Nephron progenitor cell (in vitro differentiated cells): ENCODE results near the gene ATF6B.

Experiments
- DNase-seq: peaks from one replicate; pipeline ENCODE4 v3.0.0; 2021
- H3K27ac Mint-ChIP-seq: 2 replicates; pipeline ENCODE4 v1.8.0; 2021; ENCODE audit warnings: mild to moderate bottlenecking, moderate library complexity, mixed read lengths
- H3K27me3 Mint-ChIP-seq: 2 replicates; pipeline ENCODE4 v1.8.0; 2021; ENCODE audit warnings: mild to moderate bottlenecking, low read depth, mixed read lengths; ENCODE audit not compliant: poor library complexity
- H3K36me3 Mint-ChIP-seq: 2 replicates; pipeline ENCODE4 v1.8.0; 2021; ENCODE audit warnings: low read depth, mixed read lengths
- H3K4me1 Mint-ChIP-seq: 2 replicates; pipeline ENCODE4 v1.8.0; 2021; ENCODE audit warnings: mixed read lengths
- H3K4me3 Mint-ChIP-seq: 2 replicates; pipeline ENCODE4 v1.8.0; 2021; ENCODE audit warnings: mild to moderate bottlenecking, moderate library complexity, mixed read lengths
- H3K9me3 Mint-ChIP-seq: 2 replicates; pipeline ENCODE4 v1.8.0; 2021; ENCODE audit warnings: mild to moderate bottlenecking, moderate library complexity, mixed read lengths
- TF ChIP-seq, protein P1 (sequence below): fragments of 200-600 bp; sonication (generic); IDR thresholded peaks from 2 replicates; pipeline ENCODE4 v1.5.0; 2021; ENCODE audit warnings: antibody characterized with exemption

Gene ATF6B

DNA sequence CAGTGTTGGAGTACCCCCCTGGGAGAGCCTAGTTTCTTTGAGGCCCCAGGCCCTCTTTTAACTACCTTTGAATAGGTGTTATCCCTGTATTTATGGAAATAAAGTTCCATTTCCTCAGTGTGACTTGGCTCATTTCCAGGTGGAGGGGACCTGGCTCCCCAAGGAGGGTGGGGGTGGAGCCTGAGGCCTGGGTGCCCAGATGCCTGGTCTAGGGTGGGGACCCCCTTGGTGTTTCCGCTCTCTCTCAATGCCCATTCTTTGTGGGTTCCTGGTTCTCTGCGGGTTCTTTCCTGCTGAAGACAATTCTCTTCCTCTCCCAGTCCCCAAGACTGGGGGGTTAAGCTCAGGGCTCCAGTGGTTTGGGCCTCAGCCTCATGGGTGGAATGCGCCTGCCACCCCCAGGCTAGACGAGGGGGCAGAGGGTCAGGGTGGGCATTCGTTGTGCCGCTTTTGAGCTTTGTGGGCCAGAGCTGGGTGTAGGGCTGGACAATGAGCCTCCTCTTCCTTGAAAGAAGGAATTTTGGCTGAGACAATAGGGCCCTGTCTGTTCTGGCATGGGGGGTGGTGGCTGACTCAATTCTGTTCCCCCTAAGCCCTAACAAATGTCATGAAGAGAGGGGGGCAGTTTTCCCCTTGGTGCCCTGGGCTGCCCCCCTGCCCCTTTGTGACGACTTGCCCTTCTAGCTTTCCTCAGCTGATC lies 35.7 kb upstream of the ATF6B start:
- no peak for DNase-seq
- Mint-ChIP-seq H3K36me3 (peaks cover 63% of the 10 kb centered on the region), H3K9me3 (no peaks in the 10 kb centered on the region), H3K4me3 (no peak overlapping the region), H3K27ac (peak overlapping the region; percentile 72), H3K27me3 (no peaks in the 10 kb centered on the region), H3K4me1 (peaks cover 16% of the 10 kb centered on the region)
- TF ChIP-seq, protein P1, sequence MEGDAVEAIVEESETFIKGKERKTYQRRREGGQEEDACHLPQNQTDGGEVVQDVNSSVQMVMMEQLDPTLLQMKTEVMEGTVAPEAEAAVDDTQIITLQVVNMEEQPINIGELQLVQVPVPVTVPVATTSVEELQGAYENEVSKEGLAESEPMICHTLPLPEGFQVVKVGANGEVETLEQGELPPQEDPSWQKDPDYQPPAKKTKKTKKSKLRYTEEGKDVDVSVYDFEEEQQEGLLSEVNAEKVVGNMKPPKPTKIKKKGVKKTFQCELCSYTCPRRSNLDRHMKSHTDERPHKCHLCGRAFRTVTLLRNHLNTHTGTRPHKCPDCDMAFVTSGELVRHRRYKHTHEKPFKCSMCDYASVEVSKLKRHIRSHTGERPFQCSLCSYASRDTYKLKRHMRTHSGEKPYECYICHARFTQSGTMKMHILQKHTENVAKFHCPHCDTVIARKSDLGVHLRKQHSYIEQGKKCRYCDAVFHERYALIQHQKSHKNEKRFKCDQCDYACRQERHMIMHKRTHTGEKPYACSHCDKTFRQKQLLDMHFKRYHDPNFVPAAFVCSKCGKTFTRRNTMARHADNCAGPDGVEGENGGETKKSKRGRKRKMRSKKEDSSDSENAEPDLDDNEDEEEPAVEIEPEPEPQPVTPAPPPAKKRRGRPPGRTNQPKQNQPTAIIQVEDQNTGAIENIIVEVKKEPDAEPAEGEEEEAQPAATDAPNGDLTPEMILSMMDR = no peak

DNA sequence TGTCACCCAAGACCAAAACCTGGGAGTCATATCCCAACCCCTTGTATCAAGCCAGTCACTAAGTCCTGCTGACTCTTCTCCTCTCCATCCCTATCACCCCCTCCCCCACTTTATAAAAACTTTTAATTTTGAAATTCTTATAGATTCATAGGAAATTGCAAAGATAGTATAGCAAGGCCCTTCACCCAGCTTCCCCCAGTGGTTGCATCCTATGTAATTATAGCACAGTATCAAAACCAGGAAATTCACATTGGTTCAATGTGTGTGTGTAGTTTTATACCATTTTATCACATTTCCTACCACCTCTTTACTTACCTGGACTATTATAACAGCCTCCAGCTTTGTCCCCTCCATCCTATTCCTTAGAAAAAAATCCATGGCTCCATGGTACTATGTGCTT lies 30.0 kb upstream of the ATF6B start:
- no peak overlapping the region for H3K4me3 Mint-ChIP-seq
- no peak overlapping the region for H3K27ac Mint-ChIP-seq
- peaks cover 50% of the 10 kb centered on the region for H3K36me3 Mint-ChIP-seq
- DNase-seq = no peak
- peaks cover 24% of the 10 kb centered on the region for H3K4me1 Mint-ChIP-seq
- TF ChIP-seq, protein P1 = no peak
- no peaks in the 10 kb centered on the region for H3K9me3 Mint-ChIP-seq
- H3K27me3 Mint-ChIP-seq = peaks cover 4% of the 10 kb centered on the region

DNA sequence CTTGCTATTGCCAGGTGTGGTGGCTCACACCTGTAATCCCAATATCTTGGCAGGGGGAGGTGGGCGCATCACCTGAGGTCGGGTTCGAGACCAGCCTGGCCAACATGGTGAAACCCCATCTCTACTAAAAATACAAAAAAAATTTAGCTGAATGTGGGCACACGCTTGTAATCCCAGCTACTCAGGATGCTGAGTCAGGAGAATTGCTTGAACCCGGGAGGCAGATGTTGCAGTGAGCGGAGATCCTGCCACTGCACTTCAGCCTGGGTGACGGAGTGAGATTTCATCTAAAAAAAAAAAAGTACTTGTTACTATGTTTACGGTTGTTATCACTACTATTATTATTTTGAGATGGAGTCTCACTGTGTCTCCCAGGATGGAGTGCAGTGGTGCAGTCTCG lies 28.8 kb upstream of the ATF6B start:
- H3K27me3 Mint-ChIP-seq = peaks cover 12% of the 10 kb centered on the region
- H3K27ac Mint-ChIP-seq = no peak overlapping the region
- H3K4me1 Mint-ChIP-seq = peaks cover 35% of the 10 kb centered on the region
- DNase-seq = no peak
- no peak overlapping the region for H3K4me3 Mint-ChIP-seq
- TF ChIP-seq, protein P1 = no peak
- peaks cover 39% of the 10 kb centered on the region for H3K36me3 Mint-ChIP-seq
- no peaks in the 10 kb centered on the region for H3K9me3 Mint-ChIP-seq

DNA sequence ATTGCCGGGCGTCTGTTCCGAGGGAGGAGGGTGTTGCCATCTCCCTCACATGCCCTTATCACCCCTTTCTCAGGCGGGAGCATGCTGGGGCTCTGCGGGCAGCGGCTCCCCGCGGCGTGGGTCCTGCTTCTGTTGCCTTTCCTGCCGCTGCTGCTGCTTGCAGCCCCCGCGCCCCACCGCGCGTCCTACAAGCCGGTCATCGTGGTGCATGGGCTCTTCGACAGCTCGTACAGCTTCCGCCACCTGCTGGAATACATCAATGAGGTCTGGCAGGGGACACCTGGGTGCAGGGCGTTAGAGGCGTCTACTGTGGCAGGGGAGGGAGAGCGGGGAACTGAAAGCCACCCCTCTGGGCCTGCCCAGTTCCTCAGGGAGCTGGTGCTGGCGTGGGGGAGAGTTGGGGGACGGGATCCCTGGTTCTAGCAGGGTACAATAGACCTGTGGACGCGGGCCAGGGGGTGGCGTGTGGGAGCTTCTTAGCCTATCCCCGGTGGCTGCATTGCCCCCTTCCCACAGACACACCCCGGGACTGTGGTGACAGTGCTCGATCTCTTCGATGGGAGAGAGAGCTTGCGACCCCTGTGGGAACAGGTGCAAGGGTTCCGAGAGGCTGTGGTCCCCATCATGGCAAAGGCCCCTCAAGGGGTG lies 26.6 kb upstream of the ATF6B start:
- DNase-seq = peak; percentile 65
- H3K36me3 Mint-ChIP-seq = peaks cover 30% of the 10 kb centered on the region
- peak overlapping the region; percentile 95 for H3K4me3 Mint-ChIP-seq
- peak overlapping the region; percentile 98 for H3K27ac Mint-ChIP-seq
- TF ChIP-seq, protein P1 = peak; percentile 34
- H3K27me3 Mint-ChIP-seq = peaks cover 31% of the 10 kb centered on the region
- peaks cover 56% of the 10 kb centered on the region for H3K4me1 Mint-ChIP-seq
- no peaks in the 10 kb centered on the region for H3K9me3 Mint-ChIP-seq

DNA sequence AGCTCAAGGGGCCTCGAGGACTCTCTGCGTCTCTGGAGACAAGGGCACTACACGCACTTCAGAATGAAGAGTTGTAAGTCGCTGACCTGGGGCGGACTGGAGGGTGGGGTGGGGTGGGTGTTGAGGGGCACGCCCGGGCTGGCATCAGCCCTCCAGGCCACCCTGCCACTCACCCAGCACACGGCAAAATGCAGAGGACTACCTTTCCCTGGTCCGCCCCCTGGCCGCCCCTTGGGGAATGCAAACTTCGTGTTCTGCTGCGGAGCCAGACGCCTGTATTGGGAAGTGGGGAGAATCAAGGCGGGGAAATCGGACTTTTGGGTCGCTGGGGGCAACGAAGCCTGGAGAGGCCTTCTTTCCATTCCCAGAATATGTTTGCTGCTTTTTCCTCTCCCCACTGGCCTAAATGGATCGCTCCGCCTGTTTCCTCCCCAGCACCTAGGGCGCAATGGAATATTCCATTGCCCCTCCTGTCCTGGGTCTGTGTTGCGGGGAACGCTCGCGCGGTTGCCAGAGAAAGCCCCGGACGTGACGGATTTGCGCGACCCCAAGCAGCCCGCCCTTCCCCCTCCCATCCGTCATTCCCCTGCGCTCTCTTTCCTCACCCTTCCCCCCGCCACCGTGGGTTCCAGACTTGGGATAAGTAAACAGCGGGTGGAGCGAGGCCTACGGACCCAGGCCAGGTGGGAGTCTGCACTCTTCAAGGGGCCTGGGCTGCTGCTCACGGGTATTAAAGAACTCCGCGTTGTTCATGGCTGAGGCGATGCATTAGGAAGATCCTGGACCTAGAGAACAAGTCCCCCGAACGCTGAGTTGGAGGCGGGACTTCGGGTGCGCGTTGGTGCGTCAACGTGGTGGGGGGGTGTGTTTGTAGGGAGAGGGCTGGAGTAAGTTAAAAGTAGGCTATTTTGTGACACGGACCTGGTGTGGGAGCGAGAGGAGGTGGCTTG lies 25.8 kb upstream of the ATF6B start, which contains the start of gene PPT2:
Gene PPT2, plus strand, starts transcription at position 578 of the 950 bp plus-strand sequence. CDS start 454 bp downstream, outside the sequence.
- peak within 1 kb of the TSS; percentile 95 for H3K4me3 Mint-ChIP-seq
- peaks cover 22% of the 10 kb centered on the region for H3K36me3 Mint-ChIP-seq
- peaks cover 59% of the 10 kb centered on the region for H3K4me1 Mint-ChIP-seq

More for the DNA sequence above, 25.8 kb upstream of the ATF6B start, which contains the start of gene PPT2:
- Mint-ChIP-seq H3K9me3 (no peaks in the 10 kb centered on the region), H3K27ac (peak within 1 kb of the TSS; percentile 98), H3K27me3 (peaks cover 37% of the 10 kb centered on the region)
- TF ChIP-seq, protein P1 = no peak
- DNase-seq = peak; percentile 80
